ENCODE measurements around the gene FCHO1.
"Not testable (repeated sequence)": the region's sequence is repeated elsewhere in the genome, so short reads cannot be mapped to it uniquely, and the experiment has no call there.

The FCHO1 gene

GRCh38 chr19:17796838-17797423, 45.7 kb downstream of the FCHO1 start:
- no peak overlapping the region for H3K9ac ChIP-seq (ENCODE audit: insufficient read length, low read depth)
- no peaks in the 10 kb centered on the region for H3K4me1 ChIP-seq (ENCODE audit: insufficient read depth, insufficient read length)
- no peaks in the 10 kb centered on the region for H3K36me3 ChIP-seq (ENCODE audit: insufficient read depth, insufficient read length, low read length)
- no peak for DNase-seq (ENCODE audit: low read depth, low spot score)
- peaks cover 26% of the 10 kb centered on the region for H3K27me3 ChIP-seq (ENCODE audit: insufficient read depth, insufficient read length)
- no peak overlapping the region for H3K4me3 ChIP-seq (ENCODE audit: insufficient read length, low read depth)
- H3K9me3 ChIP-seq (ENCODE audit: insufficient read depth, low read length) = no peaks in the 10 kb centered on the region
- TF ChIP-seq YY1 (IDR thresholded peaks at IDR 0.05; ENCODE audit: insufficient read depth, insufficient read length) (no peak), SUZ12 (IDR thresholded peaks at IDR 0.05; ENCODE audit: extremely low read depth, insufficient read depth, insufficient read length) (no peak), ZNF274 (IDR thresholded peaks at IDR 0.05; ENCODE audit: low read depth, low read length) (no peak)

- Histone ChIP-seq H3K27me3 (ENCODE audit: insufficient read depth, insufficient read length) (peaks cover 26% of the 10 kb centered on the region), H3K9me3 (ENCODE audit: insufficient read depth, low read length) (no peaks in the 10 kb centered on the region), H3K4me3 (ENCODE audit: insufficient read length, low read depth) (no peak overlapping the region), H3K4me1 (ENCODE audit: insufficient read depth, insufficient read length) (no peaks in the 10 kb centered on the region), H3K9ac (ENCODE audit: insufficient read length, low read depth) (no peak overlapping the region), H3K36me3 (ENCODE audit: insufficient read depth, insufficient read length, low read length) (no peaks in the 10 kb centered on the region)
- TF ChIP-seq SUZ12 (IDR thresholded peaks at IDR 0.05; ENCODE audit: extremely low read depth, insufficient read depth, insufficient read length) (no peak), YY1 (IDR thresholded peaks at IDR 0.05; ENCODE audit: insufficient read depth, insufficient read length) (no peak), ZNF274 (IDR thresholded peaks at IDR 0.05; ENCODE audit: low read depth, low read length) (no peak)
- DNase-seq (ENCODE audit: low read depth, low spot score) = no peak
Observed at GRCh38 chr19:17797424-17798201, 46.3 kb downstream of the FCHO1 start.

- not testable (repeated sequence) for H3K4me3 ChIP-seq (ENCODE audit: insufficient read length, low read depth); H3K9me3 ChIP-seq (ENCODE audit: insufficient read depth, low read length); H3K4me1 ChIP-seq (ENCODE audit: insufficient read depth, insufficient read length); H3K9ac ChIP-seq (ENCODE audit: insufficient read length, low read depth); H3K36me3 ChIP-seq (ENCODE audit: insufficient read depth, insufficient read length, low read length); DNase-seq (ENCODE audit: low read depth, low spot score)
- peaks cover 25% of the 10 kb centered on the region for H3K27me3 ChIP-seq (ENCODE audit: insufficient read depth, insufficient read length)
Observed at GRCh38 chr19:17798599-17798998, 47.3 kb downstream of the FCHO1 start.

- Histone ChIP-seq H3K27me3 (ENCODE audit: insufficient read depth, insufficient read length) (no peaks in the 10 kb centered on the region), H3K9ac (ENCODE audit: insufficient read length, low read depth) (no peak overlapping the region), H3K36me3 (ENCODE audit: insufficient read depth, insufficient read length, low read length) (no peaks in the 10 kb centered on the region), H3K4me3 (ENCODE audit: insufficient read length, low read depth) (no peak overlapping the region), H3K4me1 (ENCODE audit: insufficient read depth, insufficient read length) (no peaks in the 10 kb centered on the region), H3K9me3 (ENCODE audit: insufficient read depth, low read length) (no peaks in the 10 kb centered on the region)
- TF ChIP-seq ZNF274 (IDR thresholded peaks at IDR 0.05; ENCODE audit: low read depth, low read length) (no peak), SUZ12 (IDR thresholded peaks at IDR 0.05; ENCODE audit: extremely low read depth, insufficient read depth, insufficient read length) (no peak), YY1 (IDR thresholded peaks at IDR 0.05; ENCODE audit: insufficient read depth, insufficient read length) (no peak)
- no peak for DNase-seq (ENCODE audit: low read depth, low spot score)
Observed at GRCh38 chr19:17802137-17802858, 51.0 kb downstream of the FCHO1 start.

- Histone ChIP-seq H3K4me3 (ENCODE audit: insufficient read length, low read depth) (no peak overlapping the region), H3K9ac (ENCODE audit: insufficient read length, low read depth) (no peak overlapping the region)
- DNase-seq (ENCODE audit: low read depth, low spot score) = no peak
Observed at GRCh38 chr19:17803264-17803896, 52.1 kb downstream of the FCHO1 start.

GRCh38 chr19:17805427-17805826, 54.1 kb downstream of the FCHO1 start:
- no peak for TF ChIP-seq ZNF274 (IDR thresholded peaks at IDR 0.05; ENCODE audit: low read depth, low read length)
- TF ChIP-seq YY1 (IDR thresholded peaks at IDR 0.05; ENCODE audit: insufficient read depth, insufficient read length) = no peak
- TF ChIP-seq SUZ12 (IDR thresholded peaks at IDR 0.05; ENCODE audit: extremely low read depth, insufficient read depth, insufficient read length) = no peak
- H3K4me1 ChIP-seq (ENCODE audit: insufficient read depth, insufficient read length) = no peaks in the 10 kb centered on the region
- H3K4me3 ChIP-seq (ENCODE audit: insufficient read length, low read depth) = no peak overlapping the region
- no peaks in the 10 kb centered on the region for H3K9me3 ChIP-seq (ENCODE audit: insufficient read depth, low read length)
- H3K36me3 ChIP-seq (ENCODE audit: insufficient read depth, insufficient read length, low read length) = no peaks in the 10 kb centered on the region
- no peak overlapping the region for H3K9ac ChIP-seq (ENCODE audit: insufficient read length, low read depth)
- no peak for DNase-seq (ENCODE audit: low read depth, low spot score)
- H3K27me3 ChIP-seq (ENCODE audit: insufficient read depth, insufficient read length) = no peaks in the 10 kb centered on the region

More at GRCh38 chr19:17803264-17803896, 52.1 kb downstream of the FCHO1 start:
- H3K36me3 ChIP-seq (ENCODE audit: insufficient read depth, insufficient read length, low read length) = no peaks in the 10 kb centered on the region
- H3K9me3 ChIP-seq (ENCODE audit: insufficient read depth, low read length) = no peaks in the 10 kb centered on the region
- TF ChIP-seq SUZ12 (IDR thresholded peaks at IDR 0.05; ENCODE audit: extremely low read depth, insufficient read depth, insufficient read length) = no peak
- TF ChIP-seq YY1 (IDR thresholded peaks at IDR 0.05; ENCODE audit: insufficient read depth, insufficient read length) = no peak
- no peak for TF ChIP-seq ZNF274 (IDR thresholded peaks at IDR 0.05; ENCODE audit: low read depth, low read length)
- no peaks in the 10 kb centered on the region for H3K27me3 ChIP-seq (ENCODE audit: insufficient read depth, insufficient read length)
- H3K4me1 ChIP-seq (ENCODE audit: insufficient read depth, insufficient read length) = no peaks in the 10 kb centered on the region

- H3K27me3 ChIP-seq (ENCODE audit: insufficient read depth, insufficient read length) = no peaks in the 10 kb centered on the region
- H3K9ac ChIP-seq (ENCODE audit: insufficient read length, low read depth) = no peak overlapping the region
- H3K36me3 ChIP-seq (ENCODE audit: insufficient read depth, insufficient read length, low read length) = no peaks in the 10 kb centered on the region
- H3K4me1 ChIP-seq (ENCODE audit: insufficient read depth, insufficient read length) = no peaks in the 10 kb centered on the region
- no peak overlapping the region for H3K4me3 ChIP-seq (ENCODE audit: insufficient read length, low read depth)
- no peak for DNase-seq (ENCODE audit: low read depth, low spot score)
- TF ChIP-seq ZNF274 (IDR thresholded peaks at IDR 0.05; ENCODE audit: low read depth, low read length) = no peak
- TF ChIP-seq YY1 (IDR thresholded peaks at IDR 0.05; ENCODE audit: insufficient read depth, insufficient read length) = no peak
- no peak for TF ChIP-seq SUZ12 (IDR thresholded peaks at IDR 0.05; ENCODE audit: extremely low read depth, insufficient read depth, insufficient read length)
- H3K9me3 ChIP-seq (ENCODE audit: insufficient read depth, low read length) = no peaks in the 10 kb centered on the region
Observed at GRCh38 chr19:17806945-17807344, 55.7 kb downstream of the FCHO1 start.

Data from NT2/D1 (cell line).